ENCODE results near the gene MELTF. TPM values are rescaled to one million over a fixed set of nuclear protein-coding genes. Genes with fewer than 3 reads are reported as not detected.
A peak's percentile ranks its signal among the peaks of the same experiment; 100 is the strongest.

The MELTF gene
- total and polyA plus RNA-seq, 9 of the 15 experiments (the other 6 are each of a cell fraction or from before 2014, with no cell fraction given), result 0.35 to 10.5 (median 4.5) TPM

DNA sequence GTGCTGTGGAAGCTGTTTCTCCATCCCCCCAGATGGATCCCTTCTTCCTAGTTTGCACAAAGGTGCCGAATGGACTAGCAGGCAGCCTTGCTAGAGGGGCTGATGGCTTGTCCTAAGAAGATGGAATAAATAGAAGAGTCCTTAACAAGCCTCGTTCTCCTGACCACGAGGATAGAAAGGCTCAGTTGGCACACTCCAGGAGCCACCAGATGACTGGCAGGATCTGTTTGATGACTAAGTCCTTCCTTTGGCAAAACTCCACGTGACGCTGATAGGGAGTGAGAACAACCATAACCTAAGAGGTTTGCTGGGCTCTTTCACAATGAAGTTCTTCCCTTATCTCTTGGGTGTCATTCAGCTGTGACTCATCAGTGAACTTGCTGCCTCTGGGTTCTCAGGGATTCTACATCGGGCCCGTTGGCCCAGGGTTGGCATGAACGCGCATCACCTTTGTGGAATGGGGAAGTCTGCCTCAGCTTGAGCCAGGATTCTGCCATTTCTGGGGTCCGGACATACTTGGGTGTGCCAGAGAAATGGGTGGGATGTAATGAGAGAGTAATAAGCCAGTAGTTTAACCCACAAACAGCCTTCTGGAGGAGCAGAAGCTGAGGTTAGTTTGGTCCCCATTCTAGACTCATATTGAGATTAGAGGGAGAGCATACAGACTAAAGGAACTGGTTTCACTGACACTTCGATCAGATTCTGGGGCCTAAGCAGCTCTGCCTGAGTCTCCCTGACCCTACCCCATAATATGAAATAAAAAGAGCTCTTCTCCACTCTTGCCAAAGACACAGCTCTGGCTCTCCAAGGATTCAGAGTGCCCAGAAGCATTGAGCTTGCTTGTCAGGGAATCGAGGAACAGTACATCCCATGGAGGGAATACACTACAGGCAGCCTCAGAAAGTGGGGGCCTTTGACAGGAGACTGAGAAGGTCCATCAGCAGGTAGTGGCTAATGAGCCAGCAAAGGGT is 2.0 kb upstream of the MELTF start (continued):
- TF ChIP-seq, protein P1, sequence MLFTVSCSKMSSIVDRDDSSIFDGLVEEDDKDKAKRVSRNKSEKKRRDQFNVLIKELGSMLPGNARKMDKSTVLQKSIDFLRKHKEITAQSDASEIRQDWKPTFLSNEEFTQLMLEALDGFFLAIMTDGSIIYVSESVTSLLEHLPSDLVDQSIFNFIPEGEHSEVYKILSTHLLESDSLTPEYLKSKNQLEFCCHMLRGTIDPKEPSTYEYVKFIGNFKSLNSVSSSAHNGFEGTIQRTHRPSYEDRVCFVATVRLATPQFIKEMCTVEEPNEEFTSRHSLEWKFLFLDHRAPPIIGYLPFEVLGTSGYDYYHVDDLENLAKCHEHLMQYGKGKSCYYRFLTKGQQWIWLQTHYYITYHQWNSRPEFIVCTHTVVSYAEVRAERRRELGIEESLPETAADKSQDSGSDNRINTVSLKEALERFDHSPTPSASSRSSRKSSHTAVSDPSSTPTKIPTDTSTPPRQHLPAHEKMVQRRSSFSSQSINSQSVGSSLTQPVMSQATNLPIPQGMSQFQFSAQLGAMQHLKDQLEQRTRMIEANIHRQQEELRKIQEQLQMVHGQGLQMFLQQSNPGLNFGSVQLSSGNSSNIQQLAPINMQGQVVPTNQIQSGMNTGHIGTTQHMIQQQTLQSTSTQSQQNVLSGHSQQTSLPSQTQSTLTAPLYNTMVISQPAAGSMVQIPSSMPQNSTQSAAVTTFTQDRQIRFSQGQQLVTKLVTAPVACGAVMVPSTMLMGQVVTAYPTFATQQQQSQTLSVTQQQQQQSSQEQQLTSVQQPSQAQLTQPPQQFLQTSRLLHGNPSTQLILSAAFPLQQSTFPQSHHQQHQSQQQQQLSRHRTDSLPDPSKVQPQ (CRISPR knock-in tag; IDR thresholded peaks at IDR 0.05; ENCODE audit: borderline replicate concordance), result no peak
- no peak for TF ChIP-seq MBD2 (IDR thresholded peaks at IDR 0.05; ENCODE audit: borderline replicate concordance, low read depth)
- TF ChIP-seq ERF (CRISPR knock-in tag; IDR thresholded peaks at IDR 0.05), result no peak
- TF ChIP-seq MYNN (IDR thresholded peaks at IDR 0.05), result peak; percentile 93
- TF ChIP-seq MYNN (CRISPR knock-in tag; IDR thresholded peaks at IDR 0.05), result no peak
- no peak for TF ChIP-seq ETV5 (CRISPR knock-in tag; IDR thresholded peaks at IDR 0.05; ENCODE audit: low read depth)
- no peak for TF ChIP-seq BDP1 (IDR thresholded peaks at IDR 0.05; ENCODE audit: insufficient read depth, insufficient read length)
- TF ChIP-seq GATA2 (CRISPR knock-in tag; IDR thresholded peaks at IDR 0.05), result peak; percentile 11; the same call in 1 of the 2 replicates
- TF ChIP-seq STAT5A (IDR thresholded peaks at IDR 0.05; ENCODE audit: borderline replicate concordance, low read length), result peak; percentile 36; the same call in 1 of the 2 replicates
- TF ChIP-seq, protein P2, sequence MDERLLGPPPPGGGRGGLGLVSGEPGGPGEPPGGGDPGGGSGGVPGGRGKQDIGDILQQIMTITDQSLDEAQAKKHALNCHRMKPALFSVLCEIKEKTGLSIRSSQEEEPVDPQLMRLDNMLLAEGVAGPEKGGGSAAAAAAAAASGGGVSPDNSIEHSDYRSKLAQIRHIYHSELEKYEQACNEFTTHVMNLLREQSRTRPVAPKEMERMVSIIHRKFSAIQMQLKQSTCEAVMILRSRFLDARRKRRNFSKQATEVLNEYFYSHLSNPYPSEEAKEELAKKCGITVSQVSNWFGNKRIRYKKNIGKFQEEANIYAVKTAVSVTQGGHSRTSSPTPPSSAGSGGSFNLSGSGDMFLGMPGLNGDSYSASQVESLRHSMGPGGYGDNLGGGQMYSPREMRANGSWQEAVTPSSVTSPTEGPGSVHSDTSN (CRISPR knock-in tag; IDR thresholded peaks at IDR 0.05; ENCODE audit: low read depth), result no peak
- TF ChIP-seq, protein P2 (tag; conservative IDR thresholded peaks at IDR 0.05; ENCODE audit: low read depth), result peak; percentile 82
- TF ChIP-seq, protein P3, sequence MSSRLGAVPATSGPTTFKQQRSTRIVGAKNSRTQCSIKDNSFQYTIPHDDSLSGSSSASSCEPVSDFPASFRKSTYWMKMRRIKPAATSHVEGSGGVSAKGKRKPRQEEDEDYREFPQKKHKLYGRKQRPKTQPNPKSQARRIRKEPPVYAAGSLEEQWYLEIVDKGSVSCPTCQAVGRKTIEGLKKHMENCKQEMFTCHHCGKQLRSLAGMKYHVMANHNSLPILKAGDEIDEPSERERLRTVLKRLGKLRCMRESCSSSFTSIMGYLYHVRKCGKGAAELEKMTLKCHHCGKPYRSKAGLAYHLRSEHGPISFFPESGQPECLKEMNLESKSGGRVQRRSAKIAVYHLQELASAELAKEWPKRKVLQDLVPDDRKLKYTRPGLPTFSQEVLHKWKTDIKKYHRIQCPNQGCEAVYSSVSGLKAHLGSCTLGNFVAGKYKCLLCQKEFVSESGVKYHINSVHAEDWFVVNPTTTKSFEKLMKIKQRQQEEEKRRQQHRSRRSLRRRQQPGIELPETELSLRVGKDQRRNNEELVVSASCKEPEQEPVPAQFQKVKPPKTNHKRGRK (tag; IDR thresholded peaks at IDR 0.05), result no peak
- TF ChIP-seq RBM22 (IDR thresholded peaks at IDR 0.05; ENCODE audit: low read depth, low read length, poor library complexity, severe bottlenecking), result no peak
- TF ChIP-seq SRF (CRISPR knock-in tag; IDR thresholded peaks at IDR 0.05), result no peak
- TF ChIP-seq CREB1 (IDR thresholded peaks at IDR 0.05), result peak; percentile 54
- peak; percentile 75; the same call in 1 of the 2 replicates for TF ChIP-seq CREB1 (CRISPR knock-in tag; IDR thresholded peaks at IDR 0.05)
- TF ChIP-seq ZNF165 (CRISPR knock-in tag; IDR thresholded peaks at IDR 0.05; ENCODE audit: borderline replicate concordance), result no peak
- TF ChIP-seq RCOR1 (IDR thresholded peaks at IDR 0.05; ENCODE audit: borderline replicate concordance in 1 of 2, low read depth in 2 of 2, low read length in 2 of 2), result peak; percentile 67 to 92
- TF ChIP-seq POLR2B (IDR thresholded peaks at IDR 0.05; ENCODE audit: low read depth, partially characterized antibody), result no peak
- no peak for TF ChIP-seq ZNF75A (CRISPR knock-in tag; IDR thresholded peaks at IDR 0.05)
- TF ChIP-seq CC2D1A (IDR thresholded peaks at IDR 0.05), result no peak
- peak; percentile 51; the same call in 1 of the 2 replicates for TF ChIP-seq ELF1 (tag; IDR thresholded peaks at IDR 0.05)
- no peak for TF ChIP-seq CAMTA2 (CRISPR knock-in tag; conservative IDR thresholded peaks at IDR 0.05)

All from K562 (cell line).